ENCODE measurements around the gene CCDC126.
"Not testable (repeated sequence)": the region's sequence is repeated elsewhere in the genome, so short reads cannot be mapped to it uniquely, and the experiment has no call there.

CCDC126 gene

DNA sequence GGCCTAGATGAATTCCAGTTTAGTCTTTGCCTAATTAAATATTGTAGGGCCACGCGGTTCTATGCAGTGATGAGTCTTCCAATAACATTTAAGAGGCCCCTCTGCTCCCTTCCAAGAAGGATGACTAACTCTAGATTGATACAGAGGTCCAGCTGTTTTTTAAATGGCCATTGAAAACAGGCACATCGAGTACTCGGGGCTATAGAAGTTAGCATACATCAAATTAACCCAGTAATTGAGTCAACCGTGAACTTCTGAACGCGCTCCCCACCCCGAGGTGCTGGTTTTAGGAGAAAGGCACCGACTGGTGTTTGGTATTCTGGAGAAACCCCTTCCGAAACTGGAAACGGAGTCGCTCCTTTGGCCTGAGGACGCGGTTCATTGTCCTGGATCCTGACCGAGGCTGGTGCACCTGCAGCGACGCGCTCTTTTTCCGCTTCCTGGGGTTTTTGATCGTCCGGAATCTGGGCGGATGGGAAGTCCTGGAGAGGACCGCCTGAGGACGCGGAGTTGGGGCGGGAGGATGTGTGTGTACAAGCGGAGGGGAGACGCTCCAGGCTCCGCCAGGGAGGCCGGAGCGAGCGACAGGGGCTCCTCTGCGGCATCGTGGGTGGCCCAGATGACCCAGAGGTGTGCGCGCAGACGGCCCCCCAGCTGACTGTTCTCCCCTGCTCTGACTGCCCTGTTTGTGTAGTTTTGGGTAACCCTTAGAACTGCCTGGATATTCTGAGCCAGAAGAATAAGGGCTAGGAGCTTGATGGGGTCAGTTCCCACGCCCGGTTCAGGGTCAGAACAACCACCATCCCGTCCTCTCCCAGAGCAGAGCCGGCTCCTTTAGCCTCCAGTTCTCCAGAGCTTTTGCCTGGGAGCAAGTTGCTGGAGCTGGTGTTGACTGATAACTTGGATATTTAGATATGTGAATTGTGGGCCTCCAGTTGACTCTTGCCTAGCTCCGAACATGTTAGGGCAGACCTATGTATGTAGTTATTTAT lies 83.5 kb downstream of the CCDC126 start:
- ATAC-seq (ENCODE audit: insufficient read depth, low read depth) (peak; percentile 72), DNase-seq (peak; percentile 70)
- Histone ChIP-seq H3K79me2 (ENCODE audit: insufficient read depth, low read length) (peaks cover 35% of the 10 kb centered on the region), H3K27me3 (ENCODE audit: insufficient read depth, low read length, poor library complexity) (no peaks in the 10 kb centered on the region), H3K9me3 (ENCODE audit: insufficient read depth, low read length, severe bottlenecking) (no peaks in the 10 kb centered on the region), H3K4me2 (ENCODE audit: insufficient read depth, low read length) (peak overlapping the region; percentile 78), H4K20me1 (ENCODE audit: insufficient read depth, low read length) (0 out of 2 replicates have a peak, but pooled peaks cover 3% of the 10 kb centered on the region), H3K36me3 (ENCODE audit: insufficient read depth, low read length) (no peaks in the 10 kb centered on the region; the same call in 1 of the 2 replicates), H3K4me3 (ENCODE audit: low read depth in 1 of 2, low read length in 2 of 2) (peak overlapping the region; percentile 37 to 79), H3K4me1 (ENCODE audit: insufficient read depth, low read length) (peaks cover 18% of the 10 kb centered on the region), H3K9ac (ENCODE audit: low read depth, low read length) (peak overlapping the region; percentile 75), H3K27ac (ENCODE audit: low read length) (peak overlapping the region; percentile 81), H2AFZ (ENCODE audit: low read depth, low read length) (peak overlapping the region; percentile 80)
- TF ChIP-seq EZH2 (IDR thresholded peaks at IDR 0.05; ENCODE audit: borderline replicate concordance, low read depth, low read length, severe bottlenecking) = no peak
- TF ChIP-seq, protein P1, sequence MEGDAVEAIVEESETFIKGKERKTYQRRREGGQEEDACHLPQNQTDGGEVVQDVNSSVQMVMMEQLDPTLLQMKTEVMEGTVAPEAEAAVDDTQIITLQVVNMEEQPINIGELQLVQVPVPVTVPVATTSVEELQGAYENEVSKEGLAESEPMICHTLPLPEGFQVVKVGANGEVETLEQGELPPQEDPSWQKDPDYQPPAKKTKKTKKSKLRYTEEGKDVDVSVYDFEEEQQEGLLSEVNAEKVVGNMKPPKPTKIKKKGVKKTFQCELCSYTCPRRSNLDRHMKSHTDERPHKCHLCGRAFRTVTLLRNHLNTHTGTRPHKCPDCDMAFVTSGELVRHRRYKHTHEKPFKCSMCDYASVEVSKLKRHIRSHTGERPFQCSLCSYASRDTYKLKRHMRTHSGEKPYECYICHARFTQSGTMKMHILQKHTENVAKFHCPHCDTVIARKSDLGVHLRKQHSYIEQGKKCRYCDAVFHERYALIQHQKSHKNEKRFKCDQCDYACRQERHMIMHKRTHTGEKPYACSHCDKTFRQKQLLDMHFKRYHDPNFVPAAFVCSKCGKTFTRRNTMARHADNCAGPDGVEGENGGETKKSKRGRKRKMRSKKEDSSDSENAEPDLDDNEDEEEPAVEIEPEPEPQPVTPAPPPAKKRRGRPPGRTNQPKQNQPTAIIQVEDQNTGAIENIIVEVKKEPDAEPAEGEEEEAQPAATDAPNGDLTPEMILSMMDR (IDR thresholded peaks at IDR 0.05; ENCODE audit: borderline replicate concordance, extremely low read depth, low read length, poor library complexity, severe bottlenecking) = no peak

GRCh38 chr7:23684041-23684440 lies 86.9 kb downstream of the CCDC126 start:
- not testable (repeated sequence) for DNase-seq; H2AFZ ChIP-seq (ENCODE audit: low read depth, low read length); H3K27me3 ChIP-seq (ENCODE audit: insufficient read depth, low read length, poor library complexity); H3K9me3 ChIP-seq (ENCODE audit: insufficient read depth, low read length, severe bottlenecking); H4K20me1 ChIP-seq (ENCODE audit: insufficient read depth, low read length); ATAC-seq (ENCODE audit: insufficient read depth, low read depth); H3K4me2 ChIP-seq (ENCODE audit: insufficient read depth, low read length); H3K4me3 ChIP-seq (ENCODE audit: low read depth in 1 of 2, low read length in 2 of 2); H3K27ac ChIP-seq (ENCODE audit: low read length); H3K36me3 ChIP-seq (ENCODE audit: insufficient read depth, low read length); H3K9ac ChIP-seq (ENCODE audit: low read depth, low read length)
- Histone ChIP-seq H3K79me2 (ENCODE audit: insufficient read depth, low read length) (peaks cover 47% of the 10 kb centered on the region), H3K4me1 (ENCODE audit: insufficient read depth, low read length) (peaks cover 18% of the 10 kb centered on the region)

DNA sequence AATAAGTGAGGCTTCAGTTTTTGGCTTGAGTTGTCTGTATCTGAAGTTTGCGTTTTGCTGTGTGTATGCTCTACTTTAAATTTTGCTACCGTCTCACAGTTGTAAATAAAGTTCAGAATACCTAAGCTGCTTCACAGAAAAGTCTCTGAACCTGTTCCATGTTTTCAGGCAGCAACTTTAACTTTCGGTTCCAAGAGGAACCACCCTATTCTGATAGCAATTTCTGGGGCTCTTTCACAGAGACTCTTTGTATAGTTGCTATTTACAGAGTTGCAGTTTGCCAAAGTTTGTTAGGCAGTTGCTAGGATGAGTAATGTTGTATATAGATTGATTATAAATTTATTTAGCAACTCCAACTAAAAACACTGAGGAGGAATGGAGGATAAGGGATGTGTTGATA lies 88.5 kb downstream of the CCDC126 start:
- ATAC-seq (ENCODE audit: insufficient read depth, low read depth) = no peak
- Histone ChIP-seq H3K27me3 (ENCODE audit: insufficient read depth, low read length, poor library complexity) (no peaks in the 10 kb centered on the region), H3K9ac (ENCODE audit: low read depth, low read length) (no peak overlapping the region), H3K79me2 (ENCODE audit: insufficient read depth, low read length) (peaks cover 40% of the 10 kb centered on the region), H3K9me3 (ENCODE audit: insufficient read depth, low read length, severe bottlenecking) (no peaks in the 10 kb centered on the region), H4K20me1 (ENCODE audit: insufficient read depth, low read length) (0 out of 2 replicates have a peak, but pooled peaks cover 3% of the 10 kb centered on the region), H3K27ac (ENCODE audit: low read length) (no peak overlapping the region), H3K4me1 (ENCODE audit: insufficient read depth, low read length) (peaks cover 11% of the 10 kb centered on the region; the same call in 1 of the 2 replicates), H3K4me3 (ENCODE audit: low read depth in 1 of 2, low read length in 2 of 2) (no peak overlapping the region), H2AFZ (ENCODE audit: low read depth, low read length) (no peak overlapping the region), H3K36me3 (ENCODE audit: insufficient read depth, low read length) (peaks cover 6% of the 10 kb centered on the region; the same call in 1 of the 2 replicates), H3K4me2 (ENCODE audit: insufficient read depth, low read length) (no peak overlapping the region)
- no peak for DNase-seq
- no peak for TF ChIP-seq EZH2 (IDR thresholded peaks at IDR 0.05; ENCODE audit: borderline replicate concordance, low read depth, low read length, severe bottlenecking)
- TF ChIP-seq, protein P1 (IDR thresholded peaks at IDR 0.05; ENCODE audit: borderline replicate concordance, extremely low read depth, low read length, poor library complexity, severe bottlenecking) = no peak

DNA sequence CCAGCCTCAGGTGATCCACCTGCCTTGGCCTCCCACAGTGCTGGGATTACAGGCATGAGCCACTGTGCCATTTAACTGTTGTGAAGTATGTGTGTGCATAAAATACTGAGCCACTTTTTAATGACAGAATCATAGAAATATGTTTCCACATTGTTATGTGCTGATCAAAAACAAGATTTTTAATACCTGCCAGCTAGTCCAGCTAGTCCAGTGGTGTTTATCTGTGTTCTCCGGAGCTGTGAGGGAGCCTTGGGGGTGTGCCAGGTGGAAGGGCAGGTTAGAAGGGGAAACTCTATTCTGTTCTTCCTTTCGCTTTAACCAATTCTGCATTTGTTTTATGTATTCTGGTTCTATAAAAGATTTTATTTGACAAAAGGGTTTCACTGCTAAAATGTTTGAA lies 89.8 kb downstream of the CCDC126 start:
- H3K4me3 ChIP-seq (ENCODE audit: low read depth in 1 of 2, low read length in 2 of 2) = no peak overlapping the region
- no peak for ATAC-seq (ENCODE audit: insufficient read depth, low read depth)

More for the DNA sequence above, 89.8 kb downstream of the CCDC126 start:
- Histone ChIP-seq H3K9me3 (ENCODE audit: insufficient read depth, low read length, severe bottlenecking) (no peaks in the 10 kb centered on the region), H3K27ac (ENCODE audit: low read length) (no peak overlapping the region), H3K4me2 (ENCODE audit: insufficient read depth, low read length) (no peak overlapping the region), H2AFZ (ENCODE audit: low read depth, low read length) (no peak overlapping the region), H3K4me1 (ENCODE audit: insufficient read depth, low read length) (no peaks in the 10 kb centered on the region), H3K27me3 (ENCODE audit: insufficient read depth, low read length, poor library complexity) (no peaks in the 10 kb centered on the region), H3K79me2 (ENCODE audit: insufficient read depth, low read length) (peaks cover 27% of the 10 kb centered on the region), H4K20me1 (ENCODE audit: insufficient read depth, low read length) (no peaks in the 10 kb centered on the region), H3K9ac (ENCODE audit: low read depth, low read length) (no peak overlapping the region), H3K36me3 (ENCODE audit: insufficient read depth, low read length) (peaks cover 12% of the 10 kb centered on the region; the same call in 1 of the 2 replicates)
- no peak for TF ChIP-seq EZH2 (IDR thresholded peaks at IDR 0.05; ENCODE audit: borderline replicate concordance, low read depth, low read length, severe bottlenecking)
- TF ChIP-seq, protein P1 (IDR thresholded peaks at IDR 0.05; ENCODE audit: borderline replicate concordance, extremely low read depth, low read length, poor library complexity, severe bottlenecking) = no peak
- no peak for DNase-seq
